ENCODE results near the gene PLA2G1B.

PLA2G1B gene

DNA sequence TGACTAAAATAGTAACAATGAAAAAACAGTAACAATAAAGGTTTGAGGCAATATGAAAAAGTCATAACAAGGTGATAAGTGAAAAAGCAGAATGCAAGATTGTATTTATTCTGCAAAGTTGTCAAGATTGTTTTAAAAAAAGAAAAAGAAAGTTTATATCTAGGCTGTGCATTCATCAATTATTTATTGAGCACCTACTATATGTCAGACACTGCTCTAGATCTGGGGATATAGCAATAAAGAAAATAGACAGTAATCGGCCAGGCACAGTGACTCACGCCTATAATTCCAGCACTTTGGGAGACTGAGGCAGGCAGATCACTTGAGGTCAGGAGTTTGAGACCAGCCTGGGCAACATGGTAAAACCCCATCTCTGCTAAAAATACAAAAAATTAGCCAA lies 3.8 kb downstream of the PLA2G1B start:
- POLR2A ChIA-PET = no interaction called here
- CTCF ChIA-PET = interaction anchor here (1.0 to 2.3 kb wide), 5 partner anchors 12 to 392 kb away, joined by 3 to 11 read pairs (median 4); partner anchors contain the start of gene SIRT4
- DNase-seq (ENCODE audit: low read depth, low spot score) = no peak
- TF ChIP-seq, protein P1, sequence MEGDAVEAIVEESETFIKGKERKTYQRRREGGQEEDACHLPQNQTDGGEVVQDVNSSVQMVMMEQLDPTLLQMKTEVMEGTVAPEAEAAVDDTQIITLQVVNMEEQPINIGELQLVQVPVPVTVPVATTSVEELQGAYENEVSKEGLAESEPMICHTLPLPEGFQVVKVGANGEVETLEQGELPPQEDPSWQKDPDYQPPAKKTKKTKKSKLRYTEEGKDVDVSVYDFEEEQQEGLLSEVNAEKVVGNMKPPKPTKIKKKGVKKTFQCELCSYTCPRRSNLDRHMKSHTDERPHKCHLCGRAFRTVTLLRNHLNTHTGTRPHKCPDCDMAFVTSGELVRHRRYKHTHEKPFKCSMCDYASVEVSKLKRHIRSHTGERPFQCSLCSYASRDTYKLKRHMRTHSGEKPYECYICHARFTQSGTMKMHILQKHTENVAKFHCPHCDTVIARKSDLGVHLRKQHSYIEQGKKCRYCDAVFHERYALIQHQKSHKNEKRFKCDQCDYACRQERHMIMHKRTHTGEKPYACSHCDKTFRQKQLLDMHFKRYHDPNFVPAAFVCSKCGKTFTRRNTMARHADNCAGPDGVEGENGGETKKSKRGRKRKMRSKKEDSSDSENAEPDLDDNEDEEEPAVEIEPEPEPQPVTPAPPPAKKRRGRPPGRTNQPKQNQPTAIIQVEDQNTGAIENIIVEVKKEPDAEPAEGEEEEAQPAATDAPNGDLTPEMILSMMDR (IDR thresholded peaks at IDR 0.05; ENCODE audit: insufficient read depth, low read length, missing control alignments) = no peak
- no peak overlapping the region for H3K4me3 ChIP-seq (ENCODE audit: low read depth, low read length)

- TF ChIP-seq, protein P1 (IDR thresholded peaks at IDR 0.05; ENCODE audit: insufficient read depth, low read length, missing control alignments) = no peak
- H3K4me3 ChIP-seq (ENCODE audit: low read depth, low read length) = no peak overlapping the region
- no peak for DNase-seq (ENCODE audit: low read depth, low spot score)
- CTCF ChIA-PET = interaction anchor here (1.2 to 1.9 kb wide), 3 partner anchors 16 to 20 kb away, joined by 4 to 7 read pairs (median 4); partner anchors contain the start of gene SIRT4
- POLR2A ChIA-PET = no interaction called here
Measured at GRCh38 chr12:120321382-120322202, 6.0 kb downstream of the PLA2G1B start.

DNA sequence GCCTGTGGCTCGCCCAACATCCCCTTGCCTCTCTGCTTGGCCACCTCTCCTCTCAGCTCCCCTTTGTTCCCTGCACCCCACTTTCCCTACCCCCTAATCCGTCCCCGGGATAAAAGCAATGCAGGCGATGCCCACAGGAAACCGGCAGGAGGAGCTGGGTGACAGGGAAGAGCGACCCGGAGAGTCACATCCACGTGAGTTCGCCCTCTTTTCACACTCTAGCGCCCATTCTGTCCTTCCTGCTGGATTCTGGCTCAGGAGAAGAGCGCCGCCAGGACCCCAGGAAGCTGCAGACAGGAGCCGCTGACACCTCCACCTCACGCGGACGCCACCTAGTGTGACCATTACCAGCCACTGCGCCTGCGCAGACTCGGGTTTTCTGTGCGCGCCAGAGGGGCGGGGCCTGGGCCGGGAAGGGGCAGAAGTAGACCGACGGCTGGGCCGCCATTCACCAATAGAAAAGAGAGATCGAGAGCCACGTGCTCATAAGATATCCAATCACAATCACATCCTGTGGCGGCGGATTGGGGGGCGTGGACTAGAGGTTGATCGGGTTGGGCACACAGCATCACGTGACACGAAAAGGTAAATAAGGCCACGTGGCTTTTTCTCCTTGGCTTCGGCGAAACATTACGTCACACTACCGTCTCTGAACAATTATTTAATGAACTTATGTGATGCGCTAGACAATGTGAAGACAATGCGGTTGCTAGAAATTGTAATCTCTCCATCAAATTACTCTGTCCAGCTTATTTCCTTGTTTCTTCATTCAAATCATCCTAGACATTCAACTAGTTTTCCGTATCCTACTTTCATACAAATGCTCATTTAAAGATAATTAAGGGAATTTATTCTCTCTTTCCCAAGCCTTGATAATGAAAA lies 10.1 kb downstream of the PLA2G1B start:
- peak overlapping the region; percentile 85 for H3K4me3 ChIP-seq (ENCODE audit: low read depth, low read length)
- CTCF ChIA-PET = interaction anchor here (0.6 to 9.4 kb wide), 15 partner anchors 9 to 148 kb away, joined by 3 to 98 read pairs (median 4); partner anchors contain the start of genes COX6A1, PLA2G1B and SIRT4
- TF ChIP-seq, protein P1 (IDR thresholded peaks at IDR 0.05; ENCODE audit: insufficient read depth, low read length, missing control alignments) = peak; percentile 53
- peak; percentile 91 for DNase-seq (ENCODE audit: low read depth, low spot score)
- POLR2A ChIA-PET = interaction anchor here (0.8 to 1.5 kb wide), 4 partner anchors 15 to 133 kb away, joined by 3 to 12 read pairs (median 4); partner anchors contain the start of genes RNU4-1, RNU4-2, RPLP0 and SIRT4

GRCh38 chr12:120316798-120317223 lies 10.8 kb downstream of the PLA2G1B start:
- no peak for DNase-seq (ENCODE audit: low read depth, low spot score)
- H3K4me3 ChIP-seq (ENCODE audit: low read depth, low read length) = peak overlapping the region; percentile 85
- CTCF ChIA-PET = interaction anchor here (0.9 to 9.4 kb wide), 12 partner anchors 9 to 149 kb away, joined by 3 to 98 read pairs (median 5); partner anchors contain the start of genes COX6A1, PLA2G1B and SIRT4
- TF ChIP-seq, protein P1 (IDR thresholded peaks at IDR 0.05; ENCODE audit: insufficient read depth, low read length, missing control alignments) = no peak
- POLR2A ChIA-PET = interaction anchor here (1.0 to 1.5 kb wide), 3 partner anchors 14 to 115 kb away, joined by 3 to 12 read pairs (median 6); partner anchors contain the start of genes RNU4-1, RNU4-2, RPLP0 and SIRT4

GRCh38 chr12:120314220-120314619 lies 13.4 kb downstream of the PLA2G1B start:
- TF ChIP-seq, protein P1 (IDR thresholded peaks at IDR 0.05; ENCODE audit: insufficient read depth, low read length, missing control alignments) = no peak
- DNase-seq (ENCODE audit: low read depth, low spot score) = no peak
- ChIA-PET CTCF (interaction anchor here (0.8 to 9.4 kb wide), 4 partner anchors 9 to 22 kb away, joined by 3 to 98 read pairs (median 4); partner anchors contain the start of gene SIRT4), POLR2A (no interaction called here)
- no peak overlapping the region for H3K4me3 ChIP-seq (ENCODE audit: low read depth, low read length)
